Mesenchymal stem cell (in vitro differentiated cells and primary cell): ENCODE measurements around the gene CHST3.

ENCODE experiments used
- DNase-seq: peaks from one replicate; pipeline ENCODE4 v3.0.0-alpha.2; 2013
- H2AFZ ChIP-seq: one replicate; pipeline ENCODE4 v1.6.1; 2013; ENCODE audit warnings: low read depth, mild to moderate bottlenecking, control low read depth, inconsistent platforms, low read length, moderate library complexity
- H2AK5ac ChIP-seq: 2 replicates; pipeline ENCODE4 v1.6.1; 2013; ENCODE audit warnings: low read length, moderate library complexity, mild to moderate bottlenecking, inconsistent platforms; ENCODE audit not compliant: severe bottlenecking
- H2BK120ac ChIP-seq: one replicate; pipeline ENCODE4 v1.6.1; 2013; ENCODE audit warnings: low read depth, mild to moderate bottlenecking, inconsistent platforms, low read length, moderate library complexity
- H2BK12ac ChIP-seq, 2 experiments: one replicate each; pipeline ENCODE4 v1.6.1; 2013; ENCODE audit warnings: inconsistent platforms in 2 of 2, low read length in 2 of 2, mild to moderate bottlenecking in 2 of 2, moderate library complexity in 2 of 2, control low read depth in 1 of 2
- H2BK15ac ChIP-seq: one replicate; pipeline ENCODE4 v1.6.1; 2013; ENCODE audit warnings: mild to moderate bottlenecking, low read depth, inconsistent platforms; ENCODE audit not compliant: poor library complexity, severe bottlenecking
- H2BK5ac ChIP-seq: 2 replicates; pipeline ENCODE4 v1.6.1; 2013; ENCODE audit warnings: low read depth, mild to moderate bottlenecking, low read length, control low read depth, inconsistent platforms; ENCODE audit not compliant: poor library complexity, severe bottlenecking
- H3K14ac ChIP-seq, 2 experiments: one replicate each; pipeline ENCODE4 v1.6.1; 2013; ENCODE audit warnings: inconsistent platforms in 2 of 2, low read length in 2 of 2, control low read depth in 1 of 2, mild to moderate bottlenecking in 1 of 2, moderate library complexity in 1 of 2
- H3K18ac ChIP-seq, 2 experiments: one replicate each; pipeline ENCODE4 v1.6.1; 2013; ENCODE audit warnings: inconsistent platforms in 2 of 2, low read length in 2 of 2, control low read depth in 1 of 2, low read depth in 1 of 2, mild to moderate bottlenecking in 1 of 2
- H3K23ac ChIP-seq, 2 experiments: one replicate each; pipeline ENCODE4 v1.6.1; 2013; ENCODE audit warnings: inconsistent platforms in 2 of 2, low read length in 2 of 2, mild to moderate bottlenecking in 2 of 2, moderate library complexity in 2 of 2, control low read depth in 1 of 2
- H3K27ac ChIP-seq: 2 replicates; pipeline ENCODE4 v1.5.1; 2013; ENCODE audit warnings: mild to moderate bottlenecking, moderate library complexity, low read length, control low read depth, inconsistent platforms; ENCODE audit not compliant: poor library complexity, severe bottlenecking
- H3K27me3 ChIP-seq, 2 experiments: 2 replicates each; pipeline versions ENCODE4 v1.6.1 to v1.7.0; 2013; ENCODE audit warnings: low read length in 2 of 2, mild to moderate bottlenecking in 2 of 2, moderate library complexity in 2 of 2, control low read depth in 1 of 2, inconsistent platforms in 1 of 2; ENCODE audit not compliant: control insufficient read depth in 1 of 2, insufficient read depth in 1 of 2
- H3K36me3 ChIP-seq, 2 experiments: 2 replicates each; pipeline versions ENCODE4 v1.6.1 to v1.7.0; 2013; ENCODE audit warnings: low read length in 2 of 2, control low read depth in 1 of 2, inconsistent platforms in 1 of 2, low read depth in 1 of 2, mild to moderate bottlenecking in 1 of 2; ENCODE audit not compliant: insufficient read depth in 2 of 2, control insufficient read depth in 1 of 2
- H3K4ac ChIP-seq, 2 experiments: one replicate each; pipeline ENCODE4 v1.6.1; 2013; ENCODE audit warnings: inconsistent platforms in 2 of 2, low read length in 2 of 2, mild to moderate bottlenecking in 2 of 2, moderate library complexity in 2 of 2, control low read depth in 1 of 2, low read depth in 1 of 2
- H3K4me1 ChIP-seq: 2 replicates; pipeline ENCODE4 v1.6.1; 2013; ENCODE audit warnings: low read depth, low read length, control low read depth; ENCODE audit not compliant: control insufficient read depth, insufficient read depth
- H3K4me2 ChIP-seq: 2 replicates; pipeline ENCODE4 v1.6.1; 2013; ENCODE audit warnings: low read length, mild to moderate bottlenecking, inconsistent platforms; ENCODE audit not compliant: poor library complexity, severe bottlenecking
- H3K4me3 ChIP-seq, 2 experiments: 2 replicates each; pipeline versions ENCODE4 v1.5.1 to v1.7.0; 2013; ENCODE audit warnings: low read length in 2 of 2, mild to moderate bottlenecking in 2 of 2, control low read depth in 1 of 2, low read depth in 1 of 2; ENCODE audit not compliant: insufficient read depth in 1 of 2
- H3K79me1 ChIP-seq: replicated peaks from 2 replicates; pipeline ENCODE4 v1.6.1; 2013; ENCODE audit warnings: mild to moderate bottlenecking, control low read depth, low read length, inconsistent platforms; ENCODE audit not compliant: poor library complexity, severe bottlenecking
- H3K9ac ChIP-seq: 2 replicates; pipeline ENCODE4 v1.7.0; 2013; ENCODE audit warnings: mild to moderate bottlenecking, low read length, moderate library complexity
- H3K9me3 ChIP-seq: 2 replicates; pipeline ENCODE4 v1.7.0; 2013; ENCODE audit warnings: mild to moderate bottlenecking, low read length; ENCODE audit not compliant: control insufficient read depth
- H4K8ac ChIP-seq: one replicate; pipeline ENCODE4 v1.6.1; 2013; ENCODE audit warnings: inconsistent platforms, mild to moderate bottlenecking, low read length, moderate library complexity
- H4K91ac ChIP-seq: one replicate; pipeline ENCODE4 v1.6.1; 2013; ENCODE audit warnings: mild to moderate bottlenecking, low read length, inconsistent platforms
- WGBS: methylation state at CpG from one replicate; pipeline ENCODE4 v1.1.7; 2013; ENCODE audit warnings: mixed read lengths; 5-methylcytosine and 5-hydroxymethylcytosine counted together

The CHST3 gene

DNA sequence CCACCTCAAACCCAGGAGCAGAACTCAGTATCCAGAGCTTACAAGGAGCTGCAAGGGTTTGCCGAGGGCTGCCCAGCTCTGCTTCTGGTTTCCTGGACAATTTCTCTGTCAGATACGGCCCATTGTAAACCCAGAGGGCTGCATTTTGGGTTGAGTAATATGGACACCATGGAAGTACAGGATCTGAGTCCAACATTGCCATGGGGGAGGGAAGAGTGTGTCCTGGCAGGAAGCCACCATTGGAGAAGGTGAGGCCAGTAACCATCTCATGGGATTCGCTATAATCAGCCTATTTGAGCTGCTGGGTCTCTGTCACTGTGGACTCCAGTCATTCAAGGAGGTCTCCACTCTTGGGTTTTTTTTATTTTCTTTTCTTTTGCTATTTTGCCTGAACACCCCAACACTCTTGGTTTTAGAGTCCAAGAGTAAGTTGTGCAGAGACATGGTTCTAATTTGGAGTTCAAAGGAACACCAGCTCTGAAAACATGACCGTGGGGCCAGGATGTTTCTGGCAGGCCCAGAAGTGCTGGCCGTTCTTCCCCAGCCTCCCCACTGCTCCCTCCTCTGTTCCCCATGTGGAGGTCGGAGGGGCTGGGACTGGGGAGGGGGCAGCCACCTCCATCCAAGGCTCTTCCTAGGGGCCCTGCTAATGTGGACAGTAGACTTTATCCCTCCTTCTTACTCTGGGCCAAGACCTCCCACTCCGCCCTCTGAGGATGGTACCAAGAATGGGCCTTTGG, 46.2 kb downstream of the CHST3 start:
- H4K91ac ChIP-seq = peak overlapping the region; percentile 92
- WGBS = 85% methylated on average over 7 of the region's 7 CpGs
- peak overlapping the region; percentile 74 for H3K27ac ChIP-seq
- peak overlapping the region; percentile 90 to 97 for H2BK12ac ChIP-seq
- H3K4ac ChIP-seq = peak overlapping the region; percentile 55 to 75
- H3K18ac ChIP-seq = peak overlapping the region; percentile 89 to 97
- no peak overlapping the region for H3K23ac ChIP-seq
- peaks cover 19% of the 10 kb centered on the region for H3K4me1 ChIP-seq
- peak overlapping the region; percentile 97 for H4K8ac ChIP-seq
- peak overlapping the region; percentile 54 for H2BK120ac ChIP-seq
- peak overlapping the region in 1 of 2 experiments; percentile 47 for H3K14ac ChIP-seq
- peaks cover 20% of the 10 kb centered on the region for H3K79me1 ChIP-seq
- peaks cover 37 to 56% of the 10 kb centered on the region in 2 experiments for H3K36me3 ChIP-seq
- no peak for DNase-seq
- H3K9ac ChIP-seq = peak overlapping the region; percentile 87
- no peaks in the 10 kb centered on the region for H3K27me3 ChIP-seq
- H3K9me3 ChIP-seq = no peaks in the 10 kb centered on the region
- no peak overlapping the region for H2BK5ac ChIP-seq
- H2AFZ ChIP-seq = no peak overlapping the region
- H2BK15ac ChIP-seq = peak overlapping the region; percentile 66
- H3K4me3 ChIP-seq = peak overlapping the region in 1 of 2 experiments; percentile 1
- no peak overlapping the region for H3K4me2 ChIP-seq
- H2AK5ac ChIP-seq = peak overlapping the region; percentile 94

GRCh38 chr10:72011016-72011415, 46.8 kb downstream of the CHST3 start:
- H3K4ac ChIP-seq = peak overlapping the region in 1 of 2 experiments; percentile 62
- peaks cover 17% of the 10 kb centered on the region for H3K79me1 ChIP-seq
- H3K4me3 ChIP-seq = no peak overlapping the region
- WGBS = 98% methylated on average over 9 of the region's 9 CpGs
- no peak for DNase-seq
- no peak overlapping the region for H4K91ac ChIP-seq
- H3K27me3 ChIP-seq = no peaks in the 10 kb centered on the region
- H2BK15ac ChIP-seq = no peak overlapping the region
- H3K14ac ChIP-seq = no peak overlapping the region
- H2BK12ac ChIP-seq = peak overlapping the region; percentile 15 to 40
- H3K27ac ChIP-seq = no peak overlapping the region
- peak overlapping the region in 1 of 2 experiments; percentile 18 for H3K18ac ChIP-seq
- H3K9ac ChIP-seq = no peak overlapping the region
- H3K36me3 ChIP-seq = peaks cover 37 to 50% of the 10 kb centered on the region in 2 experiments
- H2BK5ac ChIP-seq = no peak overlapping the region
- no peak overlapping the region for H4K8ac ChIP-seq
- no peak overlapping the region for H3K4me2 ChIP-seq
- H2BK120ac ChIP-seq = no peak overlapping the region
- no peak overlapping the region for H3K23ac ChIP-seq
- H2AFZ ChIP-seq = no peak overlapping the region
- no peaks in the 10 kb centered on the region for H3K9me3 ChIP-seq
- H2AK5ac ChIP-seq = no peak overlapping the region
- H3K4me1 ChIP-seq = peaks cover 19% of the 10 kb centered on the region

DNA sequence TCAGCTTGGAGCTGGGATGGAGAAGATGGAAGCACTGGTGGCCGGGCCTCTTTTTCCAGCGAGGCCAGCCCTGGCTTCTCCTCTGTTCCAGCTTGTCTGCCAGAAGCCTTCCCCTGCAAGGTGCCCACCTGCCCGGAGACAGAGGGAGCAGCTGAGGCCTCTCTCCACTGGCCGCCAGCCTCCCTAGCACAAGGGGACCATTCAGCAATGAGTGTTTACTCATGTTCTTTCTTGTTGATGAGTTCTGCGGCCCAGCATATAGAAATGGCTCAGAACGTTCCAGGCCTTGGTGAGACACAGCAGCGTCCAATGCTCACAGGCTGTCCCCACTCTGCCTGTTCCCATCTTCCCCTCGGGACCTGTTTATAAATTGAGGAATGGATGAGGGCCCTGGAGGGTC, 47.3 kb downstream of the CHST3 start:
- Histone ChIP-seq H3K4me1 (peaks cover 19% of the 10 kb centered on the region), H3K4ac (peak overlapping the region in 1 of 2 experiments; percentile 62), H3K9ac (no peak overlapping the region), H2BK15ac (no peak overlapping the region), H3K18ac (peak overlapping the region in 1 of 2 experiments; percentile 35), H3K79me1 (peaks cover 15% of the 10 kb centered on the region), H3K9me3 (no peaks in the 10 kb centered on the region), H4K8ac (peak overlapping the region; percentile 35), H3K4me3 (no peak overlapping the region), H3K14ac (no peak overlapping the region), H2AFZ (no peak overlapping the region), H3K27ac (no peak overlapping the region), H3K36me3 (peaks cover 35 to 45% of the 10 kb centered on the region in 2 experiments), H3K4me2 (no peak overlapping the region), H2AK5ac (no peak overlapping the region), H2BK120ac (no peak overlapping the region), H2BK12ac (peak overlapping the region; percentile 33 to 50), H2BK5ac (no peak overlapping the region), H3K27me3 (no peaks in the 10 kb centered on the region), H4K91ac (no peak overlapping the region), H3K23ac (no peak overlapping the region)
- DNase-seq = no peak
- 98% methylated on average over 8 of the region's 8 CpGs for WGBS

- DNase-seq = no peak
- H3K4me3 ChIP-seq = no peak overlapping the region
- H3K27me3 ChIP-seq = peaks cover 0 to 3% of the 10 kb centered on the region in 2 experiments
- peak overlapping the region in 1 of 2 experiments; percentile 34 for H3K4ac ChIP-seq
- H3K79me1 ChIP-seq = peaks cover 14% of the 10 kb centered on the region
- no peak overlapping the region for H2BK5ac ChIP-seq
- no peak overlapping the region for H3K14ac ChIP-seq
- peaks cover 19% of the 10 kb centered on the region for H3K4me1 ChIP-seq
- no peak overlapping the region for H3K23ac ChIP-seq
- H3K9ac ChIP-seq = no peak overlapping the region
- no peak overlapping the region for H3K27ac ChIP-seq
- peaks cover 30 to 40% of the 10 kb centered on the region in 2 experiments for H3K36me3 ChIP-seq
- no peak overlapping the region for H2BK120ac ChIP-seq
- no peak overlapping the region for H2BK15ac ChIP-seq
- no peak overlapping the region for H2AFZ ChIP-seq
- 100% methylated on average over 6 of the region's 7 CpGs for WGBS
- H4K91ac ChIP-seq = no peak overlapping the region
- H2BK12ac ChIP-seq = no peak overlapping the region
- H3K18ac ChIP-seq = no peak overlapping the region
- H4K8ac ChIP-seq = no peak overlapping the region
- H3K9me3 ChIP-seq = no peaks in the 10 kb centered on the region
- no peak overlapping the region for H3K4me2 ChIP-seq
- no peak overlapping the region for H2AK5ac ChIP-seq
These were observed 47.8 kb downstream of the CHST3 start for GRCh38 chr10:72011976-72012512.
